Adipose tissue (tissue), 3 donors: Measurements from ENCODE around the gene PJA2. TPM values are rescaled to one million over a fixed set of nuclear protein-coding genes. Genes with fewer than 3 reads are reported as not detected.

Source experiments
- H3K27ac ChIP-seq: one replicate; pipeline ENCODE4 v1.5.1; 2013; ENCODE audit warnings: low read depth, low read length
- WGBS, 3 donors: extraction: QIAGEN DNeasy Blood & Tissue Kit; methylation state at CpG; one replicate each; pipeline ENCODE4 v1.1.7; 2013; 5-methylcytosine and 5-hydroxymethylcytosine counted together
- polyA plus RNA-seq, 3 donors: library from polyadenylated mRNA; stranded (reverse); fragments of 200-250 nt; gene quantifications; one replicate each; pipeline ENCODE4 v1.2.3, GENCODE V29; 2013
- donor health status: healthy with polysubstance abuse.
- donor health status: Bipolar disorder and iron deficiency.
- donor health status: healthy.

PJA2 gene
- polyA plus RNA-seq, 3 donors: 23.1 to 58.4 (median 36.5) TPM

- H3K27ac ChIP-seq: no peak overlapping the region
- WGBS, 3 donors: 70 to 87% (median 80%) methylated on average over 7 of the region's 7 CpGs
Observed at GRCh38 chr5:109324351-109324750, 85.4 kb downstream of the PJA2 start.

- WGBS, 3 donors: 92 to 95% (median 92%) methylated on average over 4 of the region's 4 CpGs
- H3K27ac ChIP-seq: no peak overlapping the region
Observed at GRCh38 chr5:109322694-109323093, 87.1 kb downstream of the PJA2 start.

- no peak overlapping the region for H3K27ac ChIP-seq
- 92 to 94% (median 93%) methylated on average over 7 of the region's 7 CpGs for WGBS, 3 donors
Observed at GRCh38 chr5:109319351-109319750, 90.4 kb downstream of the PJA2 start.

GRCh38 chr5:109318455-109319108, 91.2 kb downstream of the PJA2 start:
- 81 to 87% (median 84%) methylated on average over 9 of the region's 9 CpGs for WGBS, 3 donors
- no peak overlapping the region for H3K27ac ChIP-seq

GRCh38 chr5:109316634-109317033, 93.1 kb downstream of the PJA2 start:
- no peak overlapping the region for H3K27ac ChIP-seq
- WGBS, 3 donors: 75 to 93% (median 78%) methylated on average over 4 of the region's 4 CpGs

- 80 to 91% (median 81%) methylated on average over 1 of the region's 1 CpG for WGBS, 3 donors
- H3K27ac ChIP-seq: no peak overlapping the region
Observed at GRCh38 chr5:109315245-109315644, 94.5 kb downstream of the PJA2 start.

GRCh38 chr5:109313127-109313526, 96.6 kb downstream of the PJA2 start:
- no peak overlapping the region for H3K27ac ChIP-seq
- WGBS, 3 donors: 69 to 96% (median 96%) methylated on average over 2 of the region's 2 CpGs

- 78 to 93% (median 92%) methylated on average over 2 of the region's 2 CpGs for WGBS, 3 donors
- no peak overlapping the region for H3K27ac ChIP-seq
Observed at GRCh38 chr5:109312695-109313094, 97.1 kb downstream of the PJA2 start.

GRCh38 chr5:109310315-109310714, 99.5 kb downstream of the PJA2 start:
- 87 to 95% (median 92%) methylated on average over 3 of the region's 3 CpGs for WGBS, 3 donors
- no peak overlapping the region for H3K27ac ChIP-seq

- WGBS, 3 donors: 89 to 92% (median 90%) methylated on average over 5 of the region's 5 CpGs
- no peak overlapping the region for H3K27ac ChIP-seq
Observed at GRCh38 chr5:109309326-109310063, 100.3 kb downstream of the PJA2 start.

- 63 to 90% (median 73%) methylated on average over 3 of the region's 3 CpGs for WGBS, 3 donors
- H3K27ac ChIP-seq: no peak overlapping the region
Observed at GRCh38 chr5:109307951-109308350, 101.8 kb downstream of the PJA2 start.

GRCh38 chr5:109307456-109307855, 102.3 kb downstream of the PJA2 start:
- no peak overlapping the region for H3K27ac ChIP-seq
- 78 to 91% (median 85%) methylated on average over 4 of the region's 4 CpGs for WGBS, 3 donors

- WGBS, 3 donors: 91 to 96% (median 92%) methylated on average over 2 of the region's 2 CpGs
- no peak overlapping the region for H3K27ac ChIP-seq
Observed at GRCh38 chr5:109305352-109305751, 104.4 kb downstream of the PJA2 start.

GRCh38 chr5:109304309-109304708, 105.5 kb downstream of the PJA2 start:
- H3K27ac ChIP-seq: no peak overlapping the region

GRCh38 chr5:109300367-109300766, 109.4 kb downstream of the PJA2 start:
- WGBS, 3 donors: 91 to 96% (median 94%) methylated on average over 2 of the region's 2 CpGs

GRCh38 chr5:109299557-109299956, 110.2 kb downstream of the PJA2 start:
- no peak overlapping the region for H3K27ac ChIP-seq
- 77 to 81% (median 77%) methylated on average over 6 of the region's 6 CpGs for WGBS, 3 donors

More at GRCh38 chr5:109300367-109300766, 109.4 kb downstream of the PJA2 start:
- no peak overlapping the region for H3K27ac ChIP-seq

GRCh38 chr5:109298794-109299193, 111.0 kb downstream of the PJA2 start:
- H3K27ac ChIP-seq: no peak overlapping the region
- WGBS, 3 donors: 35 to 98% (median 74%) methylated on average over 4 of the region's 4 CpGs

GRCh38 chr5:109297900-109298299, 111.9 kb downstream of the PJA2 start:
- 85 to 95% (median 90%) methylated on average over 9 of the region's 9 CpGs for WGBS, 3 donors
- H3K27ac ChIP-seq: no peak overlapping the region

- 90 to 94% (median 91%) methylated on average over 6 of the region's 6 CpGs for WGBS, 3 donors
- no peak overlapping the region for H3K27ac ChIP-seq
Observed at GRCh38 chr5:109291090-109291489, 118.7 kb downstream of the PJA2 start.

GRCh38 chr5:109290231-109290630, 119.5 kb downstream of the PJA2 start:
- no peak overlapping the region for H3K27ac ChIP-seq
- WGBS, 3 donors: 83 to 97% (median 89%) methylated on average over 2 of the region's 2 CpGs
